ENCODE data around the gene PGA4.

PGA4 gene

DNA sequence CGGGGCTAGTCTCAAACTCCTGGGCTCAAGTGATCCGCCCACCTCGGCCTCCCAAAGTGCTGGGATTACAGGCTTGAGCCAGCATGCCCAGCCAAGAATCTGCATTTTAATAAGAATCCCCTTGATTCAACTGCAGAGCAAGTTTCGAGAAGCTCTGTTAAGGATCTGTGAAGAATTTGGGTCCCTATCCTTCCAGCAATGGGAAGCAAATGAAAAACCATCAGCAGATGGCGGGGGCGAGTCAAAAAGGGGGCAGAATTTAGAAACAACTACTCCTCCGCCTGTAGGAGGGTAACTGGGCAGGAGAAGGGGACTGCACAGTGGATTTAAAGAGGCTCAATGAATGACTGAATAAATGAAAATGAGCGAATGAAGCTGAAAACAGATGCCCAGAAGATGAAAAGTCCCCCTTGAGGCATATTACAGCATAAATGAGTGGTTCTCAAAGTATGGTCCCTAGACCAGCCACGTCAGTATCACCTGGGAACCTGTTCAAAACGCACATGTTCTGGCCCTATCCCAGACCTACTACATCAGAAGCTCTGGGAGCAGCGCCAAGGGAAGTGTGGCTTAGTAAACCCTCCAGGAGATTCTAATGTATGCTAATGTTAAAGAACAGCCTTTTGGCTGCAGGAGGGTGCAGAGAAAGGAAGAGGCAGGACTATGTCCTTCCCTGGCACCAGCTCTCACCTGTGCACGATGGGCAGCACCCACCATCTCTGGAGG is 58.0 kb downstream of the PGA4 start:
- no peak for DNase-seq (ENCODE audit: low spot score)

GRCh38 chr11:61280883-61281580 is 58.9 kb downstream of the PGA4 start:
- no peak for DNase-seq (ENCODE audit: low spot score)
